OCI-LY3 (cell line): ENCODE data around the gene GOSR2.

Experiments
- CTCF ChIP-seq: fragments of 200-600, 300-600 bp; sonication (generic); IDR thresholded peaks from 2 replicates; pipeline ENCODE4 v1.5.1; 2014; ENCODE audit warnings: antibody characterized with exemption, low read length, low read depth
- EZH2phosphoT487 ChIP-seq: fragments of 200-600 bp; shearing (Covaris generic); IDR thresholded peaks from 2 replicates; pipeline ENCODE4 v1.6.1; 2018; ENCODE audit warnings: antibody characterized with exemption, mixed run types, low read depth

DNA sequence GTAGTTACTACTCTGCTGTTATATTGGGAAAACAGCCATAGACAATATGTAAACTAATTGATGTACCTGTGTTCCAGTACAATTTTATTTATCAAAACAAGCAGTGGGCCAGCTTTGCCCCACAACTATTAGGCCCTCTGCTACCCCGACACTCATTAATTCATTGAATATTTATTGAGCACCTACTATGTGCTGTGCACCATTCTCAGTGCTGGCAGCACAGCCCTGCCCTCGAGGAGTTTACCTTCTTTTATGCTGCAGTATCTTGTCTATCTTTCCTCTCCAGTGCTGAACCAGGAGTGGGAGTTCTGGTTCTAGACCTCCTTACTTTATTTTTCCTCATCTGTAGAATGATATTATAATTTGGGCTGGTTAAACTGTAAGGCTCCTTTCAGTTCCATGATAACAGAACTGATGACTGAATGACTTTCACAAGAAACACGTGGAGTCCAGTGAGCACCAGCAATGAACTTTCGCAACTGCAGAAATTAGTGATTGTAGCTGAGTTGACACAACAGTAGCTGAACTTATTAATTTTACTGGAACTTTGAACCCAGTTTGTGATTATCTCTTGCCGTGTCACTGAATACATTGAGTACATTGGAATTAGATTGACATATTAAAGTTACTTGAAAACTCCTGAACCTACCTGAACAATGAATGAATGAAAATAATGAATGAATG, 2.4 kb downstream of the GOSR2 start:
- no peak for TF ChIP-seq CTCF
- no peak for TF ChIP-seq EZH2phosphoT487
